Keratinocyte (primary cell): ENCODE measurements around the gene HCST.

ENCODE experiments used
- EZH2 ChIP-seq: IDR thresholded peaks from one replicate; pipeline ENCODE4 v1.6.1; 2012; ENCODE audit warnings: inconsistent platforms, mild to moderate bottlenecking, low read length, moderate library complexity
- TF ChIP-seq, protein P1 (sequence below), 3 experiments: IDR thresholded peaks in 1 of 3; conservative IDR thresholded peaks in 1 of 3; optimal IDR thresholded peaks in 1 of 3; 2 replicates in 2 of 3; 3 replicates in 1 of 3; pipeline versions ENCODE3 to v1.5.1; 2011; ENCODE audit warnings: low read length in 3 of 3, mild to moderate bottlenecking in 3 of 3, moderate library complexity in 2 of 3, control low read depth in 1 of 3, inconsistent platforms in 1 of 3; ENCODE audit not compliant: insufficient read depth in 2 of 3; ENCODE audit errors: extremely low read depth in 1 of 3

DNA sequence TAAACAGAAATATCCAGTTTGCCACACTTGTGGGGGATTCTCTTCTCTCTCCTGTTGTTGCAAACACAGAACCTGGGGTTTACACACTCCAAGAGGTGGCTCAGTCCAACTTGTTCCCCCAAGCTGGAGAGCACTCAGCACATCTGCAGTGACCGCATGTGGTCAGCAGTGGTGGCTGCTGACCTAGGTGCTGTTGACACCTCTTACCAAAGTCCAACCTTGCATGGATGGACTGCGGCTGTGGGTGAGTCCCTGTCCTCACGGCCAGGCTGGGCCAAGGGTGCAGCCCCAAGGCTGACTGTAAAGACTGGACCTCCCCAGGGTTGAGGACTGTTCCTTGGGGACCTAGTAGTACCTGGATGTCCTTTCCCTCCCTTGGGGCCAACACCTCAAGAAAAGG is 39.9 kb downstream of the HCST start:
- TF ChIP-seq, protein P1, sequence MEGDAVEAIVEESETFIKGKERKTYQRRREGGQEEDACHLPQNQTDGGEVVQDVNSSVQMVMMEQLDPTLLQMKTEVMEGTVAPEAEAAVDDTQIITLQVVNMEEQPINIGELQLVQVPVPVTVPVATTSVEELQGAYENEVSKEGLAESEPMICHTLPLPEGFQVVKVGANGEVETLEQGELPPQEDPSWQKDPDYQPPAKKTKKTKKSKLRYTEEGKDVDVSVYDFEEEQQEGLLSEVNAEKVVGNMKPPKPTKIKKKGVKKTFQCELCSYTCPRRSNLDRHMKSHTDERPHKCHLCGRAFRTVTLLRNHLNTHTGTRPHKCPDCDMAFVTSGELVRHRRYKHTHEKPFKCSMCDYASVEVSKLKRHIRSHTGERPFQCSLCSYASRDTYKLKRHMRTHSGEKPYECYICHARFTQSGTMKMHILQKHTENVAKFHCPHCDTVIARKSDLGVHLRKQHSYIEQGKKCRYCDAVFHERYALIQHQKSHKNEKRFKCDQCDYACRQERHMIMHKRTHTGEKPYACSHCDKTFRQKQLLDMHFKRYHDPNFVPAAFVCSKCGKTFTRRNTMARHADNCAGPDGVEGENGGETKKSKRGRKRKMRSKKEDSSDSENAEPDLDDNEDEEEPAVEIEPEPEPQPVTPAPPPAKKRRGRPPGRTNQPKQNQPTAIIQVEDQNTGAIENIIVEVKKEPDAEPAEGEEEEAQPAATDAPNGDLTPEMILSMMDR (optimal IDR thresholded peaks at IDR 0.05 in 1 of 3, IDR thresholded peaks at IDR 0.05 in 1 of 3, conservative IDR thresholded peaks at IDR 0.05 in 1 of 3; ENCODE audit: extremely low read depth in 1 of 3, insufficient read depth in 2 of 3, low read length in 3 of 3), result no peak
- TF ChIP-seq EZH2, result no peak
